Measurements from ENCODE around the gene ACSL3.

Gene ACSL3

DNA sequence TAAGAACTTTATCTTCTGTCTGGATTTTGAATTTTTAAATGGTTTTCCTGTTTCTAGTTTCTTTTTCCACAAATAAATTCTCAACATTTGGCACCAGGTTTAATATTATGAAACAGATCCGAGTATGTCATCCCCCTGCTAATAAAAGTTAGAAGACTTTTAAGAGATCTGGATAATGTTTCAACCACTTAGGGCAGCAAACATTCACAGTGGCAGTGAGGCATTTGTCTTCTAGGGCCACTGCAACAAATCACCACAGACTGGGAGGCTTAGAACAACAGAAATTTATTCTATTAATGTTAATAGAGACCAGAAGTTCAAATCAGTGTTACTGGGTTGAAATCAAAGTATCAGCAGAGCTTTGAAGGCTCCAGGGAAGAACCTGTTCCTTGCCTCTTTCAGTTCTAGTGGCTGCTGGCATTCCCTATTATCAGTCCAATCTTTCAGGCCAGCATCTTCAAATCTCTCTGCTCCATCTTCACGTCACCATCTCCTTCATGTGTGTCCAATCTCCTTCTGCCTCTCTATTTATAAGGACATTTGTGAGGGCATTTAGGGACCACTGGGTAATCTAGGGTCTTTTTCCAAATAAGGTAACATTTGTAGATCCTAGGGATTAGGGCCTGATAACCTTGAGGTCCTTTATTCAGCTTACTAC, 23.4 kb downstream of the ACSL3 start:
- TF ChIP-seq, protein P1, sequence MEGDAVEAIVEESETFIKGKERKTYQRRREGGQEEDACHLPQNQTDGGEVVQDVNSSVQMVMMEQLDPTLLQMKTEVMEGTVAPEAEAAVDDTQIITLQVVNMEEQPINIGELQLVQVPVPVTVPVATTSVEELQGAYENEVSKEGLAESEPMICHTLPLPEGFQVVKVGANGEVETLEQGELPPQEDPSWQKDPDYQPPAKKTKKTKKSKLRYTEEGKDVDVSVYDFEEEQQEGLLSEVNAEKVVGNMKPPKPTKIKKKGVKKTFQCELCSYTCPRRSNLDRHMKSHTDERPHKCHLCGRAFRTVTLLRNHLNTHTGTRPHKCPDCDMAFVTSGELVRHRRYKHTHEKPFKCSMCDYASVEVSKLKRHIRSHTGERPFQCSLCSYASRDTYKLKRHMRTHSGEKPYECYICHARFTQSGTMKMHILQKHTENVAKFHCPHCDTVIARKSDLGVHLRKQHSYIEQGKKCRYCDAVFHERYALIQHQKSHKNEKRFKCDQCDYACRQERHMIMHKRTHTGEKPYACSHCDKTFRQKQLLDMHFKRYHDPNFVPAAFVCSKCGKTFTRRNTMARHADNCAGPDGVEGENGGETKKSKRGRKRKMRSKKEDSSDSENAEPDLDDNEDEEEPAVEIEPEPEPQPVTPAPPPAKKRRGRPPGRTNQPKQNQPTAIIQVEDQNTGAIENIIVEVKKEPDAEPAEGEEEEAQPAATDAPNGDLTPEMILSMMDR (IDR thresholded peaks at IDR 0.05) = no peak
- no peak for TF ChIP-seq ZFX (IDR thresholded peaks at IDR 0.05; ENCODE audit: borderline replicate concordance)
- H3K27ac ChIP-seq = no peak overlapping the region

DNA sequence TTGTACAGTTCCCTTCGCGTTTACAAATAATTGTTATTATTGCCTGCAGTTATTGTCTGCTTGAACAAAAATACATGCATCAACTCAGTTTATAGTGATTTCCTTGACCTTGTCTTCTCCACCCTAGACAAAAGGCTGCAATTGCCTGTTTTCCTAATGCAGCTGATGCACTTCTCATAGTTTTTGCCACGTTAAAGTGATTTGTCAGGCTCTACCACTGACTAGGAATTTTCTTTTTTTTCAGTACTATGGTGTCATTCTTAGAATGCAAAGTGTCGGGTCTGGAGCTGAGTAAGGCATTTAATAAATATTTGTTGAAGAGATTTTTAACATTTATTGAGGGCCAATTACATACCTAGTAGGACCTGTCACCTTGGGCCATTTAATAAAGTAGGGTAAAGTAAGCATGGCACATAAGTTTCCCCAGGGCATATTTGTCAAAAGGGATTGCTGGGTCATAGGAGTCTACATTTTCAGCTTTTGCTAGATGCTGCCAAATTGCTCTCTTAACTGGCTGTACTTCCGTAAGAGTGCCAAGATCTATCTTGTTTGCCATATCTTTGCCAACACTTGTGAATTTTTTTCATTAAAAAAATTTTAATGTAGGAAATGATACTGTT, 24.1 kb downstream of the ACSL3 start:
- TF ChIP-seq, protein P1 (IDR thresholded peaks at IDR 0.05) = no peak
- TF ChIP-seq ZFX (IDR thresholded peaks at IDR 0.05; ENCODE audit: borderline replicate concordance) = no peak
- H3K27ac ChIP-seq = no peak overlapping the region

DNA sequence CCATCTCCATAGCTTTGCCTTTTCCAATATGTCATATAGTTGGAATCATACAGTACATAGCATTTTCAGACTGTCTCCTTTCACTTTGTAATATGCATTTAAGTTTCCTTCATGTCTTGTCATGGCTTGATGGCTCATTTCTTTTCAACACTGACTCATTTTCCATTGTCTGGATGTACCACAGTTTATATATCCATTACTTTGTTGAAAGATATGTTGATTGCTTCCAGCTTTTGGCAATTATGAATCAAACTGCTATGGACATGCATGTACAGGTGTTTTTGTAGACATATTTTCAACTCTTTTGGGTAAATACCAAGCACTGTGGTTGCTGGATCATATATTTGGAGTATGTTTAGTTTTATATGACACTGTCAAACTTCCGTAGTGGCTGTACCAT, 26.3 kb downstream of the ACSL3 start:
- TF ChIP-seq ZFX (IDR thresholded peaks at IDR 0.05; ENCODE audit: borderline replicate concordance) = no peak
- TF ChIP-seq, protein P1 (IDR thresholded peaks at IDR 0.05) = no peak
- no peak overlapping the region for H3K27ac ChIP-seq

DNA sequence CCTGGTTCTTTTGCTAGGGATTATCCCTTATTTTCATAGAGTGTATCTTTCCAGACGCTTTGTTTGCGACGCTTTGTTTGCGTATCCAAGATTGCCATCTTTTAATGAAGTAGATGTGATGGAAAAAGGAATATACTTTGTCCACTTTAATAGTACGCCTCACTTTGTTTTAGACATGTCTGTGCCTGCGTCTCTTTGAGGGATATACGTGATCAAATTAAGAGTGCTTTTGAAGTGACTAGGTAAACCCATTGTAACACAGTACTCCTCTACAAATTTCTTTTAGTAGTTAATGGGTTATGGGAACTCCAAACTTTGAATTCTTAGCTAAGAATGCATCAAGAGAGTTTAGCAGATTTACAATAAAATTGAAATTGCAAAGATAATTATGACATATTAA, 27.9 kb downstream of the ACSL3 start:
- H3K27ac ChIP-seq = no peak overlapping the region
- TF ChIP-seq, protein P1 (IDR thresholded peaks at IDR 0.05) = no peak
- TF ChIP-seq ZFX (IDR thresholded peaks at IDR 0.05; ENCODE audit: borderline replicate concordance) = no peak

DNA sequence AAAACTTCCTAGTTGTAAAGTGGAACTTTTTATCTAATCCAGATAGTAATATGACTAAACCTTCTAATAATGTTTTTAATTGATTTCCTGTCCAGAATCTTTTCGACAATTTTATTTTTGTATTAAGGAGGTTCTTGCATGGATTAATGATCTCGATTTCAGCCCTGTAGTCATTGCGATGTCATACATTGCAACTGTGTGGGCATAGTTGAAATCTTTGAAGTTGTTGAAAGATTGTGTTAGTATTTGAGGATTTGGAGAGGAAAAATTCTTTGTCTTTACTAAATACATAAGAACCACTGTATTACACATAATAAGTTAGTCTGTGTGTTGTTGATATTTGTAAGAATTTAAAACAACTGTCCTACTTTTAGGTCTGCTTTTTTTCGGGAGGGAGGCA, 31.1 kb downstream of the ACSL3 start:
- no peak overlapping the region for H3K27ac ChIP-seq
- TF ChIP-seq, protein P1 (IDR thresholded peaks at IDR 0.05) = no peak
- no peak for TF ChIP-seq ZFX (IDR thresholded peaks at IDR 0.05; ENCODE audit: borderline replicate concordance)

DNA sequence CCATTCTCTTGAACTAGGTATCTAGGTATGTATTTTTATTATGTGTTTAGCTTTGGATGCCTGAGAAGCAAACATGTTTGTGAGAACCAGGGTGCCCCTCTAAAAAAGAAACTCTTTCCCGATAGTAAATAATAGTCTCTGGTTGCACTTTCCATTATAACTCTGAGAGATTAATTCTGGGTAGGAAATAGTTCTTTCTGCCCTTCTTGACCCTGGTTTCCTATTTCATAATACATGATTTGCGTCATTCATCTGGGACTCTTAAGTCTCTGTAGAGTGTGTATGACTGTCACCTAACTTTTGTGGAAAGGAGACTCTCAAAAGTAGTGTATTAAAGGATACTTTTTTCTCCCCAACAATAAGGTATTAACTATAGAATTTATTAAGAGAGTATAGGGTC, 31.5 kb downstream of the ACSL3 start:
- no peak overlapping the region for H3K27ac ChIP-seq

DNA sequence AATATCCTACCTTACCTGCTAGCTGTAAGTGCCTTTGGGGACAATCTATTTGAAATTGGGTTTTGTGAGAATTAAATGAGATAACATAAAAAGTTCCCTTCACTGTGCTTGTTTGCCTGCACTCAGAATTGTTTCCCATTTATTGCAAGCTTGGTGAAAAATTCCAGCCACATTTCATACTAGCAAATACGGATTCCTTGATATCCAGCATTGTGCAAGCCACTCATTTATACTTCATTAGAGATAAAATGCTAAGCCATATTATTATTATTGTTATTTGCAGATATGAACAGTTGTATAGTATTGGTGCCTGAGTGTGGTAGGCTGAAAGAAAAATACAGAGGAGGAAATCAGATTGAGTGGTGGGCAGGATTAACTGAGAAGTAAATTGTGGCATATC, 31.9 kb downstream of the ACSL3 start:
- no peak overlapping the region for H3K27ac ChIP-seq

More for the DNA sequence above, 31.5 kb downstream of the ACSL3 start:
- no peak for TF ChIP-seq ZFX (IDR thresholded peaks at IDR 0.05; ENCODE audit: borderline replicate concordance)
- TF ChIP-seq, protein P1 (IDR thresholded peaks at IDR 0.05) = no peak

More for the DNA sequence above, 31.9 kb downstream of the ACSL3 start:
- TF ChIP-seq, protein P1 (IDR thresholded peaks at IDR 0.05) = no peak
- TF ChIP-seq ZFX (IDR thresholded peaks at IDR 0.05; ENCODE audit: borderline replicate concordance) = no peak
